CD14-positive monocyte (primary cell): ENCODE data around the gene NUBPL. TPM values are rescaled to one million over a fixed set of nuclear protein-coding genes. Genes with fewer than 3 reads are reported as not detected.

ENCODE experiments used
- DNase-seq, 3 donors: peaks; one replicate each; pipeline ENCODE4 v3.0.0-alpha.2; 2011 to 2022
- H2AFZ ChIP-seq: 2 replicates; pipeline ENCODE4 v1.6.0; 2012; ENCODE audit warnings: mild to moderate bottlenecking, low read depth, low read length, inconsistent platforms; ENCODE audit not compliant: insufficient read depth, poor library complexity, severe bottlenecking
- H3K27ac ChIP-seq, 2 donors: 1 replicate in 1 of 2; 2 replicates in 1 of 2; pipeline ENCODE4 v1.5.1; 2012 to 2013; ENCODE audit warnings: low read length in 2 of 2, control low read depth in 1 of 2, inconsistent platforms in 1 of 2, low read depth in 1 of 2, mild to moderate bottlenecking in 1 of 2
- H3K27me3 ChIP-seq, 2 donors: one replicate each; pipeline versions ENCODE4 v1.6.0 to v1.6.1; 2011 to 2013; ENCODE audit warnings: low read length in 2 of 2; ENCODE audit not compliant: control insufficient read depth in 2 of 2, insufficient read depth in 2 of 2
- H3K36me3 ChIP-seq, 2 donors: replicated peaks in 1 of 2; 1 replicate in 1 of 2; 2 replicates in 1 of 2; pipeline versions ENCODE4 v1.5.1 to v1.6.1; 2012 to 2013; ENCODE audit warnings: low read length in 2 of 2, control low read depth in 1 of 2, inconsistent platforms in 1 of 2, mild to moderate bottlenecking in 1 of 2; ENCODE audit not compliant: insufficient read depth in 2 of 2, control insufficient read depth in 1 of 2
- H3K4me1 ChIP-seq, 2 donors: 1 replicate in 1 of 2; 2 replicates in 1 of 2; pipeline versions ENCODE4 v1.5.1 to v1.6.1; 2012 to 2013; ENCODE audit warnings: low read length in 2 of 2, control low read depth in 1 of 2, inconsistent platforms in 1 of 2, mild to moderate bottlenecking in 1 of 2, moderate library complexity in 1 of 2; ENCODE audit not compliant: insufficient read depth in 2 of 2, control insufficient read depth in 1 of 2
- H3K4me2 ChIP-seq: replicated peaks from 2 replicates; pipeline ENCODE3; 2012; ENCODE audit warnings: low read length, moderate library complexity, mild to moderate bottlenecking; ENCODE audit not compliant: poor library complexity, severe bottlenecking; ENCODE audit errors: extremely low read depth
- H3K4me3 ChIP-seq, 3 experiments: fragments of 200-600 bp in 1 of 3; sonication (generic) in 1 of 3; replicated peaks in 1 of 3; 1 replicate in 2 of 3; 2 replicates in 1 of 3; pipeline ENCODE4 v1.5.1; 2011 to 2013; ENCODE audit warnings: low read length in 3 of 3, mild to moderate bottlenecking in 3 of 3, control low read depth in 2 of 3, low read depth in 2 of 3, inconsistent platforms in 1 of 3, moderate library complexity in 1 of 3
- H3K79me2 ChIP-seq: 2 replicates; pipeline ENCODE4 v1.6.0; 2012; ENCODE audit warnings: mild to moderate bottlenecking, control low read depth, inconsistent platforms, low read length, moderate library complexity; ENCODE audit not compliant: insufficient read depth
- H3K9ac ChIP-seq: 2 replicates; pipeline ENCODE4 v1.6.0; 2017; ENCODE audit warnings: low read length, mild to moderate bottlenecking; ENCODE audit not compliant: insufficient read depth, poor library complexity, severe bottlenecking
- H3K9me3 ChIP-seq, 2 donors: replicated peaks in 1 of 2; 1 replicate in 1 of 2; 2 replicates in 1 of 2; pipeline versions ENCODE4 v1.5.1 to v1.6.1; 2012 to 2013; ENCODE audit warnings: low read length in 2 of 2, control low read depth in 1 of 2; ENCODE audit not compliant: control insufficient read depth in 1 of 2, insufficient read depth in 1 of 2
- H4K20me1 ChIP-seq: 2 replicates; pipeline ENCODE4 v1.6.0; 2012; ENCODE audit warnings: mild to moderate bottlenecking, low read length, control low read depth, moderate library complexity; ENCODE audit not compliant: insufficient read depth
- H3K27ac Mint-ChIP-seq, 7 donors: one replicate each; pipeline ENCODE4 v1.8.0; 2020; ENCODE audit warnings: mild to moderate bottlenecking in 7 of 7, mixed read lengths in 7 of 7, moderate library complexity in 6 of 7, inconsistent platforms in 2 of 7
- H3K27me3 Mint-ChIP-seq, 3 donors: one replicate each; pipeline ENCODE4 v1.8.0; 2021 to 2022; ENCODE audit warnings: low read depth in 3 of 3, mild to moderate bottlenecking in 3 of 3, mixed read lengths in 3 of 3, moderate library complexity in 3 of 3, inconsistent platforms in 1 of 3
- H3K36me3 Mint-ChIP-seq, 2 donors: one replicate each; pipeline ENCODE4 v1.8.0; 2020; ENCODE audit warnings: mixed read lengths in 2 of 2, inconsistent platforms in 1 of 2, mild to moderate bottlenecking in 1 of 2
- H3K4me1 Mint-ChIP-seq: one replicate; pipeline ENCODE4 v1.8.0; 2020; ENCODE audit warnings: mild to moderate bottlenecking, mixed read lengths
- H3K4me3 Mint-ChIP-seq, 2 donors: one replicate each; pipeline ENCODE4 v1.8.0; 2020; ENCODE audit warnings: mild to moderate bottlenecking in 2 of 2, mixed read lengths in 2 of 2, moderate library complexity in 1 of 2
- H3K9me3 Mint-ChIP-seq, 7 donors: one replicate each; pipeline ENCODE4 v1.8.0; 2020 to 2022; ENCODE audit warnings: mixed read lengths in 7 of 7, mild to moderate bottlenecking in 6 of 7, moderate library complexity in 6 of 7, inconsistent platforms in 2 of 7
- CTCF ChIP-seq: fragments of 200-600 bp; IDR thresholded peaks from one replicate; pipeline ENCODE4 v1.8.0; 2022; ENCODE audit warnings: antibody characterized with exemption, mild to moderate bottlenecking
- WGBS: methylation state at CpG from one replicate; pipeline ENCODE4 v1.1.5; 2013; ENCODE audit warnings: missing lambda C conversion rate; ENCODE audit not compliant: insufficient coverage; 5-methylcytosine and 5-hydroxymethylcytosine counted together
- intact Hi-C, 2 donors: fragments of 100-400 bp; cut with micrococcal nuclease; formaldehyde crosslinking; loops; one replicate each; pipeline versions ENCODE4 v1.15.0 to v1.15.1; 2023
- polyA plus RNA-seq, 3 donors: library from polyadenylated mRNA; depleted of rRNA in 1 of 3; unstranded in 2 of 3; stranded (reverse) in 1 of 3; fragments of 300-500 nt in 2 of 3; fragments of >200 nt in 1 of 3; fragmentation: Illumina TruSeq in 2 of 3; gene quantifications; 1 replicate in 2 of 3; 2 replicates in 1 of 3; pipeline ENCODE4 v1.2.3, GENCODE V29; 2012 to 2021

Gene NUBPL
- polyA plus RNA-seq, 3 donors, result 0.75 to 2.4 (median 2.3) TPM

- Histone ChIP-seq H3K9ac (no peak overlapping the region), H2AFZ (no peak overlapping the region), H3K4me1 (peaks cover 8 to 9% of the 10 kb centered on the region in 2 donors), H4K20me1 (no peaks in the 10 kb centered on the region), H3K4me2 (no peak overlapping the region), H3K4me3 (no peak overlapping the region), H3K36me3 (no peaks in the 10 kb centered on the region), H3K27ac (no peak overlapping the region), H3K79me2 (no peaks in the 10 kb centered on the region), H3K9me3 (no peaks in the 10 kb centered on the region), H3K27me3 (no peaks in the 10 kb centered on the region)
- no peak overlapping the region for H3K4me3 Mint-ChIP-seq
- H3K4me1 Mint-ChIP-seq, result peaks cover 9% of the 10 kb centered on the region
- peaks cover 0 to 1% (median 0%) of the 10 kb centered on the region in 3 donors for H3K27me3 Mint-ChIP-seq
- 83% methylated on average over 1 of the region's 5 CpGs for WGBS
- intact Hi-C loops, result no loop called here
- DNase-seq, result no peak
- H3K27ac Mint-ChIP-seq, result no peak overlapping the region
- TF ChIP-seq CTCF, result no peak
- H3K9me3 Mint-ChIP-seq, result no peaks in the 10 kb centered on the region
- H3K36me3 Mint-ChIP-seq, result peaks cover 0 to 4% of the 10 kb centered on the region in 2 donors
These were observed 7.0 kb downstream of the NUBPL start for GRCh38 chr14:31568161-31568560.

- no peaks in the 10 kb centered on the region for H3K9me3 ChIP-seq
- H3K27me3 ChIP-seq, result no peaks in the 10 kb centered on the region
- no peaks in the 10 kb centered on the region for H4K20me1 ChIP-seq
- peaks cover 8 to 9% of the 10 kb centered on the region in 2 donors for H3K4me1 ChIP-seq
- no peak overlapping the region for H3K9ac ChIP-seq
- no peaks in the 10 kb centered on the region for H3K79me2 ChIP-seq
- H2AFZ ChIP-seq, result no peak overlapping the region
- H3K4me1 Mint-ChIP-seq, result peaks cover 9% of the 10 kb centered on the region
- no peak overlapping the region for H3K4me2 ChIP-seq
- H3K4me3 ChIP-seq, result no peak overlapping the region
- H3K27ac ChIP-seq, result no peak overlapping the region
- no peaks in the 10 kb centered on the region for H3K9me3 Mint-ChIP-seq
- no peak overlapping the region for H3K27ac Mint-ChIP-seq
- no peak for TF ChIP-seq CTCF
- intact Hi-C loops, result no loop called here
- peaks cover 0 to 1% (median 0%) of the 10 kb centered on the region in 3 donors for H3K27me3 Mint-ChIP-seq
- peaks cover 0 to 4% of the 10 kb centered on the region in 2 donors for H3K36me3 Mint-ChIP-seq
- no peak overlapping the region for H3K4me3 Mint-ChIP-seq
- DNase-seq, result peak; percentile 6 to 33 (median 26)
- no peaks in the 10 kb centered on the region for H3K36me3 ChIP-seq
- no CpG with 5 or more reads among the region's 1 CpG for WGBS
These were observed 7.5 kb downstream of the NUBPL start for GRCh38 chr14:31568671-31569070.
